ENCODE results near the gene KRTAP10-8.
"Not testable (repeated sequence)": the region's sequence is repeated elsewhere in the genome, so short reads cannot be mapped to it uniquely, and the experiment has no call there.

Gene KRTAP10-8

DNA sequence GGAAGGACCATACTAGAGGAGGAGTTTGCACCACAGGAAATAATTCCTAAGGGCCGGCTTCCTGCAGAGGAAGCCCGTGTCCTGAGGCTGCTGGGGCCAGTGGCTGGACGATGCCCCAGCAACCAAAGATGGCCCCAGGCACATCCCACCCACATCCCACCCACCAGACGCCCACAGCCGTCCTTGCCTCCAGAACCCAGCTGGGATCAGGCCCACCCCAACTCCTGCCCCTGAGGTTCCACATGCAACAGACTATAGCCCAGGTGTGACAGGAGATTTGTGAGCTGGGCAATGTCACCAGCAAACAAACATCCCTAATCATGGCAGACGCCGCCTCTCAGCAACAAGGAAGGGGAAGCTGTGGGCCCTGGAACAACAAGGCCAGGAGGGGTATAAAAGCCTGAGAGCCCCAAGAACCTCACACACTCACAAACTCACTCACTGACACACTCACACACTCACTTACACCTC lies 14.8 kb downstream of the KRTAP10-8 start, which contains the start of gene KRTAP10-9:
Gene KRTAP10-9 (plus strand): TSS at position 421 of the 471 bp plus-strand sequence. CDS start 79 bp downstream, outside the sequence.
- no peaks in the 10 kb centered on the region for H3K36me3 ChIP-seq
- peaks cover 10 to 37% (median 17%) of the 10 kb centered on the region in 3 donors for H3K9me3 ChIP-seq
- TF ChIP-seq, protein P1, sequence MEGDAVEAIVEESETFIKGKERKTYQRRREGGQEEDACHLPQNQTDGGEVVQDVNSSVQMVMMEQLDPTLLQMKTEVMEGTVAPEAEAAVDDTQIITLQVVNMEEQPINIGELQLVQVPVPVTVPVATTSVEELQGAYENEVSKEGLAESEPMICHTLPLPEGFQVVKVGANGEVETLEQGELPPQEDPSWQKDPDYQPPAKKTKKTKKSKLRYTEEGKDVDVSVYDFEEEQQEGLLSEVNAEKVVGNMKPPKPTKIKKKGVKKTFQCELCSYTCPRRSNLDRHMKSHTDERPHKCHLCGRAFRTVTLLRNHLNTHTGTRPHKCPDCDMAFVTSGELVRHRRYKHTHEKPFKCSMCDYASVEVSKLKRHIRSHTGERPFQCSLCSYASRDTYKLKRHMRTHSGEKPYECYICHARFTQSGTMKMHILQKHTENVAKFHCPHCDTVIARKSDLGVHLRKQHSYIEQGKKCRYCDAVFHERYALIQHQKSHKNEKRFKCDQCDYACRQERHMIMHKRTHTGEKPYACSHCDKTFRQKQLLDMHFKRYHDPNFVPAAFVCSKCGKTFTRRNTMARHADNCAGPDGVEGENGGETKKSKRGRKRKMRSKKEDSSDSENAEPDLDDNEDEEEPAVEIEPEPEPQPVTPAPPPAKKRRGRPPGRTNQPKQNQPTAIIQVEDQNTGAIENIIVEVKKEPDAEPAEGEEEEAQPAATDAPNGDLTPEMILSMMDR (IDR thresholded peaks at IDR 0.05), result no peak
- no peak within 1 kb of the TSS for H3K4me3 ChIP-seq
- no peaks in the 10 kb centered on the region for H3K4me1 ChIP-seq
- no peak for DNase-seq
- intact Hi-C loops (cut with DNase I; ENCODE audit: low total_unique reads), result no loop called here
- no peak within 1 kb of the TSS for H3K27ac ChIP-seq
- H3K27me3 ChIP-seq, result peaks cover 0 to 27% of the 10 kb centered on the region in 2 donors

DNA sequence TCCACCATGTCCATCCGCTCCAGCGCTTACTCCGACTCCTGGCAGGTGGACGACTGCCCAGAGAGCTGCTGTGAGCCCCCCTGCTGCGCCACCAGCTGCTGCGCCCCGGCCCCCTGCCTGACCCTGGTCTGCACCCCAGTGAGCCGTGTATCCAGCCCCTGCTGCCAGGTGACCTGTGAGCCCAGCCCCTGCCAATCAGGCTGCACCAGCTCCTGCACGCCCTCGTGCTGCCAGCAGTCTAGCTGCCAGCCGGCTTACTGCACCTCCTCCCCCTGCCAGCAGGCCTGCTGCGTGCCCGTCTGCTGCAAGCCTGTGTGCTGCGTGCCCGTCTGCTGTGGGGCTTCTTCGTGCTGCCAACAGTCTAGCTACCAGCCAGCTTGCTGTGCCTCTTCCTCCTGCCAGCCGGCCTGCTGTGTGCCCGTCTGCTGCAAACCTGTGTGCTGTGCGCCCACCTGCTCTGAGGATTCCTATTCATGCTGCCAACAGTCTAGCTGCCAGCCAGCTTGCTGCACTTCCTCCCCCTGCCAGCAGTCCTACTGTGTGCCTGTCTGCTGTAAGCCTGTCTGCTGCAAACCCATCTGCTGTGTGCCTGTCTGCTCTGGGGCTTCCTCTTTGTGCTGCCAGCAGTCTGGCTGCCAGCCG lies 15.4 kb downstream of the KRTAP10-8 start:
- H3K27ac ChIP-seq; DNase-seq; H3K36me3 ChIP-seq; H3K4me3 ChIP-seq; intact Hi-C loops (cut with DNase I; ENCODE audit: low total_unique reads); H3K4me1 ChIP-seq: not testable (repeated sequence)
- Histone ChIP-seq H3K9me3 (peaks cover 10 to 41% (median 23%) of the 10 kb centered on the region in 3 donors), H3K27me3 (peaks cover 0 to 27% of the 10 kb centered on the region in 2 donors)

DNA sequence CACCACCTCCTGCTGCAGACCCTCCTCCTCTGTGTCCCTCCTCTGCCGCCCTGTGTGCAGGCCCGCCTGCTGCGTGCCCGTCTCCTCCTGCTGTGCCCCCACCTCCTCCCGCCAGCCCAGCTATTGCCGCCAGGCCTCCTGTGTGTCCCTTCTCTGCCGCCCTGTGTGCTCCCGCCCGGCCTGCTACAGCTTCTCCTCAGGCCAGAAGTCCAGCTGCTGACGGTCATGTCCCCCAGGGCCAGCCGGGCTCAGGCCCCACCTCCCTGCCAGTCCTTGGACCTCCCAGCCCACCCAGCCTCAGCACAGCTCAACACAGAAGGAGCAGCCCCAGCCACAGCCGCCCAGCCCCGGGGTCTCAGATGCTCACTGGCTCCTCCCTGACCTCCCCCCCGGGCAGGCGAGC lies 16.0 kb downstream of the KRTAP10-8 start:
- intact Hi-C loops (cut with DNase I; ENCODE audit: low total_unique reads); H3K36me3 ChIP-seq; DNase-seq; H3K4me3 ChIP-seq; H3K27ac ChIP-seq; H3K4me1 ChIP-seq: not testable (repeated sequence)
- Histone ChIP-seq H3K9me3 (peaks cover 9 to 37% (median 28%) of the 10 kb centered on the region in 3 donors), H3K27me3 (peaks cover 0 to 27% of the 10 kb centered on the region in 2 donors)

DNA sequence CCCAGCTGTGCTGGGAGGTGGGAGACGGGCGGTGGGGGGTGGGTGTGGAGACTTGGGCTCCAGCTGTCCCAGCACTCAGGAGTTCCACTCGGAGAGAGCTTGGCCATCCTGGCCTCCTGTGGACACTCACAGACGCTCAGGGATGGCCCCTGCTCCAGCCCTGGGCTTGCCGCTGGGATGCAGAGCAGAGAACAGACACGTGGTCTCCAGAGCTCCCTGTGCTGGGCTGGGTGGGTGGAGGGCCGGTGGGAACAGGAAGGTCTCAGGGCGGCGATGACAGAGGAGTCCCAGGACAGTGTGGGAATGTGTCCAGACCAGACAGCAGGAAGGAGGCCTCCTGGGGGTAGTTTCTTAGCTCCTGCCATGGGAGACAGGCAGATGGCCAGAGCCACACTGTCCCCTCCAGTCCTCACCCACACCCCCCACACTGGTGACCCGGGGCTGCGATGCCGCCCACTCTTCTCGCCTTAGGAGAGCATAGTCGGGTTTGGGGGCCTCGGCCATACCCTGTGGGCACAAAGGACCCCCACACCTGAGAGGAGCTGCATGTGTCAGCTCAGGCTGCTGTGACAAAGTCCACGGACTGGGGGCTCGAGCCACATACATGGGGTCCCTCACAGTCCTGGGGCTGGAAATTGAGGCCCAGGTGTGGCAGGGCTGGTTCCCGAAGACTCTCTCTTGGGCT lies 17.0 kb downstream of the KRTAP10-8 start:
- no peak for DNase-seq
- Histone ChIP-seq H3K27me3 (peaks cover 0 to 27% of the 10 kb centered on the region in 2 donors), H3K36me3 (no peaks in the 10 kb centered on the region), H3K9me3 (peaks cover 7 to 36% (median 30%) of the 10 kb centered on the region in 3 donors), H3K4me1 (no peaks in the 10 kb centered on the region), H3K4me3 (no peak overlapping the region), H3K27ac (no peak overlapping the region)
- intact Hi-C loops (cut with DNase I; ENCODE audit: low total_unique reads), result no loop called here
- TF ChIP-seq, protein P1 (IDR thresholded peaks at IDR 0.05), result no peak

DNA sequence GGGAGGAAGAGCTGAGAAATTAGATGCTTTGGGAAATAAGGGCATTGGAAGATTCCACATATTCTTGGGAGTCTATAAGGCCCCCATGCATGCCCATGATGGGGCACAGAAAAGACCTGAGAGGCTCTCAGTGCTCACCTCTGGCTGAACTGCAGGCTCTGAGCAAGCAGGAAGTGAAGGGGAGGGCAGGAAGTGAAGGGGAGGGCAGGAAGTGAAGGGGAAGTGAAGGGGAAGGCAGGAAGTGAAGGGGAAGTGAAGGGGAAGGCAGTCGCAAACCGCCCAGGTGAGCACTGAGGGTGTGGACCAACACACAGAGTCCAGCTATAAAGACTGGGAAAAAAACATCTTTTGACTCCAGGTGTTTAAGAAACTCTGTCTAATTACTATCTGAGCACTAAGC lies 18.6 kb downstream of the KRTAP10-8 start:
- H3K27ac ChIP-seq, result no peak overlapping the region
- peaks cover 7 to 30% (median 27%) of the 10 kb centered on the region in 3 donors for H3K9me3 ChIP-seq
- H3K4me1 ChIP-seq, result no peaks in the 10 kb centered on the region
- H3K27me3 ChIP-seq, result peaks cover 0 to 27% of the 10 kb centered on the region in 2 donors
- no peaks in the 10 kb centered on the region for H3K36me3 ChIP-seq
- no peak overlapping the region for H3K4me3 ChIP-seq
- intact Hi-C loops (cut with DNase I; ENCODE audit: low total_unique reads), result no loop called here
- DNase-seq, result no peak
- TF ChIP-seq, protein P1 (IDR thresholded peaks at IDR 0.05), result no peak

DNA sequence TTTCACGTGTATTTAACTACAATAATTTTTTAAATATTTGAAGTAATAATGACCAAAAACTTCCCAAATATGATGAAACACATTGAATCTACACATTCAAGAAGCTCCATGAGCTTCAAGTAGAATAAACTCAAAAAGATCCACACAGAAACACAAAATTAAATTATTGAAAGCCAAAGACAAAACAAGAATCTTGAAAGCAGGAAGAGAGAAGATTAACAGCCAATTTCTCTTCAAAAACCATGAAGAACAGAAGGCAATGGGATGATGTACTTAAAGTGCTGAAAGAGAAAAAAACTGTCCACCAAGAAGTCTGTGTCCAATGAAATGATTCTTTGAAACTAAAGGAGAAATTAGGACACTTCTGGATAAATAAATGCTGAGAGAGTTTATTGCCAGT lies 20.2 kb downstream of the KRTAP10-8 start:
- TF ChIP-seq, protein P1 (IDR thresholded peaks at IDR 0.05), result no peak
- no peak for DNase-seq
- H3K9me3 ChIP-seq, result peaks cover 7 to 30% (median 27%) of the 10 kb centered on the region in 3 donors
- H3K4me3 ChIP-seq, result no peak overlapping the region
- H3K4me1 ChIP-seq, result no peaks in the 10 kb centered on the region
- no peak overlapping the region for H3K27ac ChIP-seq
- intact Hi-C loops (cut with DNase I; ENCODE audit: low total_unique reads), result no loop called here
- H3K27me3 ChIP-seq, result peaks cover 0 to 19% of the 10 kb centered on the region in 2 donors
- no peaks in the 10 kb centered on the region for H3K36me3 ChIP-seq
